GM23338 (cell line): ENCODE data around the gene SLX9. TPM values are rescaled to one million over a fixed set of nuclear protein-coding genes. Genes with fewer than 3 reads are reported as not detected.

Experiments
- ATAC-seq: fragments of 200-7000 bp; cut with Tn5 transposase; 3 replicates; pipeline ENCODE4 v1.9.1; 2020
- DNase-seq: peaks from one replicate; pipeline ENCODE4 v3.0.0-alpha.2; 2015; ENCODE audit warnings: low spot score
- H2AFZ ChIP-seq: fragments of 200-600 bp; sonication (generic); 2 replicates; pipeline ENCODE4 v1.8.0; 2016; ENCODE audit warnings: antibody characterized with exemption, mild to moderate bottlenecking, moderate library complexity
- H3F3A ChIP-seq: fragments of 200-600 bp; sonication (generic); replicated peaks from 2 replicates; pipeline ENCODE4 v1.8.0; 2017; ENCODE audit warnings: antibody characterized with exemption, mixed run types, low read depth
- H3K27ac ChIP-seq: fragments of 200-600 bp; sonication (generic); 2 replicates; pipeline ENCODE4 v1.6.1; 2016; ENCODE audit warnings: low read depth
- H3K27me3 ChIP-seq: fragments of 200-600 bp; sonication (generic); 2 replicates; pipeline ENCODE4 v1.8.0; 2016; ENCODE audit warnings: mild to moderate bottlenecking, mixed run types, moderate library complexity; ENCODE audit not compliant: insufficient read depth
- H3K36me3 ChIP-seq: fragments of 200-600 bp; sonication (generic); 2 replicates; pipeline ENCODE4 v1.8.0; 2016; ENCODE audit warnings: mild to moderate bottlenecking; ENCODE audit not compliant: insufficient read depth
- H3K4me1 ChIP-seq: fragments of 200-600 bp; sonication (generic); 2 replicates; pipeline ENCODE4 v1.8.0; 2016; ENCODE audit warnings: mild to moderate bottlenecking, moderate library complexity; ENCODE audit not compliant: insufficient read depth
- H3K4me2 ChIP-seq: fragments of 200-600 bp; sonication (generic); 2 replicates; pipeline ENCODE4 v1.7.1; 2017; ENCODE audit warnings: mixed run types
- H3K4me3 ChIP-seq: fragments of 200-600 bp; sonication (generic); 2 replicates; pipeline ENCODE4 v1.6.1; 2016; ENCODE audit warnings: mixed run types
- H3K79me2 ChIP-seq: fragments of 200-600 bp; sonication (generic); replicated peaks from 2 replicates; pipeline ENCODE4 v1.8.0; 2017; ENCODE audit warnings: mild to moderate bottlenecking; ENCODE audit not compliant: insufficient read depth
- H3K9me2 ChIP-seq: fragments of 200-600 bp; sonication (generic); 2 replicates; pipeline ENCODE4 v1.8.0; 2017; ENCODE audit not compliant: insufficient read depth
- H4K20me1 ChIP-seq: fragments of 200-600 bp; sonication (generic); replicated peaks from 2 replicates; pipeline ENCODE4 v1.8.0; 2017; ENCODE audit warnings: mild to moderate bottlenecking; ENCODE audit not compliant: insufficient read depth
- H3K27ac Mint-ChIP-seq: 2 replicates; pipeline ENCODE4 v1.8.0; 2020; ENCODE audit warnings: inconsistent platforms, mild to moderate bottlenecking, moderate library complexity, mixed read lengths
- H3K27me3 Mint-ChIP-seq: 3 replicates; pipeline ENCODE4 v1.8.0; 2022; ENCODE audit warnings: low read depth, mild to moderate bottlenecking, moderate library complexity, mixed read lengths, inconsistent platforms; ENCODE audit not compliant: insufficient read depth, poor library complexity
- H3K36me3 Mint-ChIP-seq: 3 replicates; pipeline ENCODE4 v1.8.0; 2021; ENCODE audit warnings: low read depth, mild to moderate bottlenecking, inconsistent platforms, moderate library complexity, mixed read lengths
- H3K4me1 Mint-ChIP-seq: 3 replicates; pipeline ENCODE4 v1.8.0; 2020; ENCODE audit warnings: mild to moderate bottlenecking, inconsistent platforms, mixed read lengths
- H3K4me3 Mint-ChIP-seq: 3 replicates; pipeline ENCODE4 v1.8.0; 2021; ENCODE audit warnings: moderate library complexity, mild to moderate bottlenecking, inconsistent platforms, mixed read lengths
- H3K9me3 Mint-ChIP-seq: 3 replicates; pipeline ENCODE4 v1.8.0; 2020; ENCODE audit warnings: moderate library complexity, mild to moderate bottlenecking, inconsistent platforms, mixed read lengths
- EZH2 ChIP-seq: fragments of 200-600 bp; sonication (generic); IDR thresholded peaks from one replicate; pipeline ENCODE4 v1.8.0; 2017; ENCODE audit warnings: antibody characterized with exemption, mild to moderate bottlenecking, low read depth; ENCODE audit not compliant: unreplicated experiment
- JUNB ChIP-seq: IDR thresholded peaks from one replicate; pipeline ENCODE4 v1.6.1; 2016; ENCODE audit warnings: antibody characterized with exemption; ENCODE audit not compliant: unreplicated experiment
- NANOG ChIP-seq: IDR thresholded peaks from 2 replicates; pipeline ENCODE4 v1.6.1; 2016; ENCODE audit warnings: antibody characterized with exemption, borderline replicate concordance
- POLR2AphosphoS5 ChIP-seq: IDR thresholded peaks from 2 replicates; pipeline ENCODE4 v1.6.1; 2016; ENCODE audit warnings: antibody characterized with exemption, low read depth
- STAT1 ChIP-seq: IDR thresholded peaks from one replicate; pipeline ENCODE4 v1.6.1; 2016; ENCODE audit warnings: antibody characterized with exemption; ENCODE audit not compliant: unreplicated experiment
- ZNF114 ChIP-seq: fragments of 250-450 bp; sonication (Bioruptor Pico); IDR thresholded peaks from 2 replicates; pipeline ENCODE4 v1.5.0; 2020; ENCODE audit warnings: mild to moderate bottlenecking, moderate library complexity
- ZNF331 ChIP-seq: fragments of 250-450 bp; sonication (Bioruptor Pico); IDR thresholded peaks from 2 replicates; pipeline ENCODE4 v1.5.0; 2020; ENCODE audit warnings: low read depth, mild to moderate bottlenecking, moderate library complexity
- ZNF462 ChIP-seq: fragments of 250-450 bp; sonication (Bioruptor Pico); IDR thresholded peaks from 2 replicates; pipeline ENCODE4 v1.5.0; 2020; ENCODE audit warnings: mild to moderate bottlenecking, moderate library complexity
- polyA plus RNA-seq: library from polyadenylated mRNA; unstranded; fragments of >200 nt; fragmentation: Nextera tagmentation; extraction: Ambion mirVana; gene quantifications from 2 replicates; pipeline ENCODE4 v1.2.1, GENCODE V29; 2016
- total RNA-seq: library from RNA; depleted of rRNA; stranded (reverse); fragments of >200 nt; shearing (Covaris generic); gene quantifications from 2 replicates; pipeline ENCODE4 v1.2.3, GENCODE V29; 2014
- TF ChIP-seq, protein P1 (sequence below): IDR thresholded peaks from one replicate; pipeline ENCODE4 v1.6.1; 2018; ENCODE audit warnings: antibody characterized with exemption; ENCODE audit not compliant: unreplicated experiment

Gene SLX9
- total and polyA plus RNA-seq, 2 experiments from 2014 or later = 41.5 to 46.9 TPM

- TF ChIP-seq ZNF462 (CRISPR knock-in tag) (no peak), ZNF331 (CRISPR knock-in tag) (no peak), POLR2AphosphoS5 (no peak), STAT1 (no peak), ZNF114 (CRISPR knock-in tag) (no peak)
Observed at GRCh38 chr21:44938772-44939531, 877 bp upstream of the SLX9 start (continued).

- peak overlapping the region; percentile 92 for H3K4me3 Mint-ChIP-seq
- H3K4me1 Mint-ChIP-seq = peaks cover 21% of the 10 kb centered on the region
- no peaks in the 10 kb centered on the region for H3F3A ChIP-seq
- DNase-seq (peak; percentile 56), ATAC-seq (peak; percentile 58)
- peak overlapping the region; percentile 85 for H3K4me3 ChIP-seq
- H3K79me2 ChIP-seq = peaks cover 56% of the 10 kb centered on the region
- H3K9me2 ChIP-seq = no peaks in the 10 kb centered on the region
- H3K27me3 ChIP-seq = 0 out of 2 replicates have a peak, but pooled peaks cover 12% of the 10 kb centered on the region
- no peaks in the 10 kb centered on the region; the same call in 2 of the 3 replicates for H3K9me3 Mint-ChIP-seq
- peaks cover 10% of the 10 kb centered on the region for H3K4me1 ChIP-seq
- H3K4me2 ChIP-seq = peak overlapping the region; percentile 99
- H3K27ac Mint-ChIP-seq = peak overlapping the region; percentile 90
- peaks cover 40% of the 10 kb centered on the region for H4K20me1 ChIP-seq
- no peak overlapping the region for H3K27ac ChIP-seq
- 0 out of 2 replicates have a peak, but pooled peaks cover 5% of the 10 kb centered on the region for H3K36me3 ChIP-seq
- H3K36me3 Mint-ChIP-seq = peaks cover 32% of the 10 kb centered on the region
- H2AFZ ChIP-seq = 0 out of 2 replicates have a peak overlapping the region, but pooled peaks have one; percentile 80
- H3K27me3 Mint-ChIP-seq = peaks cover 12% of the 10 kb centered on the region
- no peak for TF ChIP-seq NANOG
- TF ChIP-seq POLR2AphosphoS5 = no peak
- no peak for TF ChIP-seq ZNF114 (CRISPR knock-in tag)
- TF ChIP-seq, protein P1, sequence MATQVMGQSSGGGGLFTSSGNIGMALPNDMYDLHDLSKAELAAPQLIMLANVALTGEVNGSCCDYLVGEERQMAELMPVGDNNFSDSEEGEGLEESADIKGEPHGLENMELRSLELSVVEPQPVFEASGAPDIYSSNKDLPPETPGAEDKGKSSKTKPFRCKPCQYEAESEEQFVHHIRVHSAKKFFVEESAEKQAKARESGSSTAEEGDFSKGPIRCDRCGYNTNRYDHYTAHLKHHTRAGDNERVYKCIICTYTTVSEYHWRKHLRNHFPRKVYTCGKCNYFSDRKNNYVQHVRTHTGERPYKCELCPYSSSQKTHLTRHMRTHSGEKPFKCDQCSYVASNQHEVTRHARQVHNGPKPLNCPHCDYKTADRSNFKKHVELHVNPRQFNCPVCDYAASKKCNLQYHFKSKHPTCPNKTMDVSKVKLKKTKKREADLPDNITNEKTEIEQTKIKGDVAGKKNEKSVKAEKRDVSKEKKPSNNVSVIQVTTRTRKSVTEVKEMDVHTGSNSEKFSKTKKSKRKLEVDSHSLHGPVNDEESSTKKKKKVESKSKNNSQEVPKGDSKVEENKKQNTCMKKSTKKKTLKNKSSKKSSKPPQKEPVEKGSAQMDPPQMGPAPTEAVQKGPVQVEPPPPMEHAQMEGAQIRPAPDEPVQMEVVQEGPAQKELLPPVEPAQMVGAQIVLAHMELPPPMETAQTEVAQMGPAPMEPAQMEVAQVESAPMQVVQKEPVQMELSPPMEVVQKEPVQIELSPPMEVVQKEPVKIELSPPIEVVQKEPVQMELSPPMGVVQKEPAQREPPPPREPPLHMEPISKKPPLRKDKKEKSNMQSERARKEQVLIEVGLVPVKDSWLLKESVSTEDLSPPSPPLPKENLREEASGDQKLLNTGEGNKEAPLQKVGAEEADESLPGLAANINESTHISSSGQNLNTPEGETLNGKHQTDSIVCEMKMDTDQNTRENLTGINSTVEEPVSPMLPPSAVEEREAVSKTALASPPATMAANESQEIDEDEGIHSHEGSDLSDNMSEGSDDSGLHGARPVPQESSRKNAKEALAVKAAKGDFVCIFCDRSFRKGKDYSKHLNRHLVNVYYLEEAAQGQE = no peak
- TF ChIP-seq EZH2 = no peak
- TF ChIP-seq JUNB = no peak
Observed at GRCh38 chr21:44940116-44940631, 345 bp downstream of the SLX9 start.
